Measurements from ENCODE around the gene RNF34.

Gene RNF34

GRCh38 chr12:121467638-121468498, 68.0 kb downstream of the RNF34 start:
- no peak for DNase-seq

DNA sequence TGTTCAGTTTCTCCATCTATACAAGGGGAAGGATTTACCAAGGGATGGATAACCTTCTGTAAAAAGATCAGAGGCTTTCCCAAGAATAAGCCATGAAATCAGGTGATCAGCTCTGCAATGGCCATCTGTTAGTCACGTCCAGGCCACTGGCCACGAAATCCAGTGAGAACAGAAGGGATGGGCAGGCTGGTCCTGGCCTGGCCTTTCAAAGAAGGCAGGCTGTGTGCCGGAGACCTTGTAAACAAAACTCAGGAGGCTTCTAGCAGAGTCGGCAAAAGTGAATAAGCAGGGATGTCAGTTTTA, 68.5 kb downstream of the RNF34 start:
- no peak for DNase-seq

DNA sequence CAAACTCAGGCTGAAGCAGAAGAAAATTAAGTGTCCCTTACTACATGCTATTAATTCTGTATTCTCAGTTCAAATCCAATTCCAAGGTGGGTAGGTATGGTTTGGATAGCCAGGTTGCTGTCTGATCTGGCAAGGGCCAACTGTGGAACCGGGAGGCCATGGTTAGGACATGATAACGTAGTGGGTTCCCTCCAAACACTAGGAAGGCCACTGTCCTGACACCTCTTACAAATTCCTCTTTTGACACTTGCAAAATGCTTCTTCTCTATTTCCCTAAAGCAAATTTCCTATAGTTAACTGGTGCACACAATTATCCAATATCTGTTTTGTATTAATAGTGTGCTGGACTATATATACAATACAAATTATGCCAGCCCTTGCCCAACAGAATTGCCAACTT, 70.8 kb downstream of the RNF34 start:
- no peak for DNase-seq

GRCh38 chr12:121472150-121472905, 72.4 kb downstream of the RNF34 start:
- DNase-seq, result no peak

All from activated effector memory CD4-positive, alpha-beta T cell treated with anti-CD3 and anti-CD28 coated beads, Interleukin-2, amount 50 U/mL, for 16 hours (primary cell).